Measurements from ENCODE around the gene RPL22L1. TPM values are rescaled to one million over a fixed set of nuclear protein-coding genes. Genes with fewer than 3 reads are reported as not detected.

RPL22L1 gene
- total and polyA plus RNA-seq, 2 experiments from 2014 or later = 216 to 441 TPM

DNA sequence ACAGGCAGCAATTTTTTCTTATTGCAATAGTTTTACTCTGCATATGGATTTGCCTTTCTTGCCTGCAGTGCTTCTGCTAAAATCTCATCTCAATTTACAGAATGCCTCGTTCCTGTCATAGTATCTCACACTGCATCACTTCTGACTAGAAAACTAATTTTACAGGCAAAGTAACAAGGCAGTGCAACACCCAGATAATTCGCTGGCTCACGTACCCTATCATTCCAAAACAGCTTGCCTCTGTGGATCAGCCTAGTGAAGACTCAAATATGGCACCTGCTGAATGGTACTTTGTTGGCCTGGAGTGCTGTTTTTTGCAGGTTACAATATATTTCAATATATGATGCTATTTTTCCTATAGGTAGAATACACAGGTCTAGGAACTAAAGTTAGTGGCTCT is 33.1 kb upstream of the RPL22L1 start (continued):
- TF ChIP-seq, protein P1, sequence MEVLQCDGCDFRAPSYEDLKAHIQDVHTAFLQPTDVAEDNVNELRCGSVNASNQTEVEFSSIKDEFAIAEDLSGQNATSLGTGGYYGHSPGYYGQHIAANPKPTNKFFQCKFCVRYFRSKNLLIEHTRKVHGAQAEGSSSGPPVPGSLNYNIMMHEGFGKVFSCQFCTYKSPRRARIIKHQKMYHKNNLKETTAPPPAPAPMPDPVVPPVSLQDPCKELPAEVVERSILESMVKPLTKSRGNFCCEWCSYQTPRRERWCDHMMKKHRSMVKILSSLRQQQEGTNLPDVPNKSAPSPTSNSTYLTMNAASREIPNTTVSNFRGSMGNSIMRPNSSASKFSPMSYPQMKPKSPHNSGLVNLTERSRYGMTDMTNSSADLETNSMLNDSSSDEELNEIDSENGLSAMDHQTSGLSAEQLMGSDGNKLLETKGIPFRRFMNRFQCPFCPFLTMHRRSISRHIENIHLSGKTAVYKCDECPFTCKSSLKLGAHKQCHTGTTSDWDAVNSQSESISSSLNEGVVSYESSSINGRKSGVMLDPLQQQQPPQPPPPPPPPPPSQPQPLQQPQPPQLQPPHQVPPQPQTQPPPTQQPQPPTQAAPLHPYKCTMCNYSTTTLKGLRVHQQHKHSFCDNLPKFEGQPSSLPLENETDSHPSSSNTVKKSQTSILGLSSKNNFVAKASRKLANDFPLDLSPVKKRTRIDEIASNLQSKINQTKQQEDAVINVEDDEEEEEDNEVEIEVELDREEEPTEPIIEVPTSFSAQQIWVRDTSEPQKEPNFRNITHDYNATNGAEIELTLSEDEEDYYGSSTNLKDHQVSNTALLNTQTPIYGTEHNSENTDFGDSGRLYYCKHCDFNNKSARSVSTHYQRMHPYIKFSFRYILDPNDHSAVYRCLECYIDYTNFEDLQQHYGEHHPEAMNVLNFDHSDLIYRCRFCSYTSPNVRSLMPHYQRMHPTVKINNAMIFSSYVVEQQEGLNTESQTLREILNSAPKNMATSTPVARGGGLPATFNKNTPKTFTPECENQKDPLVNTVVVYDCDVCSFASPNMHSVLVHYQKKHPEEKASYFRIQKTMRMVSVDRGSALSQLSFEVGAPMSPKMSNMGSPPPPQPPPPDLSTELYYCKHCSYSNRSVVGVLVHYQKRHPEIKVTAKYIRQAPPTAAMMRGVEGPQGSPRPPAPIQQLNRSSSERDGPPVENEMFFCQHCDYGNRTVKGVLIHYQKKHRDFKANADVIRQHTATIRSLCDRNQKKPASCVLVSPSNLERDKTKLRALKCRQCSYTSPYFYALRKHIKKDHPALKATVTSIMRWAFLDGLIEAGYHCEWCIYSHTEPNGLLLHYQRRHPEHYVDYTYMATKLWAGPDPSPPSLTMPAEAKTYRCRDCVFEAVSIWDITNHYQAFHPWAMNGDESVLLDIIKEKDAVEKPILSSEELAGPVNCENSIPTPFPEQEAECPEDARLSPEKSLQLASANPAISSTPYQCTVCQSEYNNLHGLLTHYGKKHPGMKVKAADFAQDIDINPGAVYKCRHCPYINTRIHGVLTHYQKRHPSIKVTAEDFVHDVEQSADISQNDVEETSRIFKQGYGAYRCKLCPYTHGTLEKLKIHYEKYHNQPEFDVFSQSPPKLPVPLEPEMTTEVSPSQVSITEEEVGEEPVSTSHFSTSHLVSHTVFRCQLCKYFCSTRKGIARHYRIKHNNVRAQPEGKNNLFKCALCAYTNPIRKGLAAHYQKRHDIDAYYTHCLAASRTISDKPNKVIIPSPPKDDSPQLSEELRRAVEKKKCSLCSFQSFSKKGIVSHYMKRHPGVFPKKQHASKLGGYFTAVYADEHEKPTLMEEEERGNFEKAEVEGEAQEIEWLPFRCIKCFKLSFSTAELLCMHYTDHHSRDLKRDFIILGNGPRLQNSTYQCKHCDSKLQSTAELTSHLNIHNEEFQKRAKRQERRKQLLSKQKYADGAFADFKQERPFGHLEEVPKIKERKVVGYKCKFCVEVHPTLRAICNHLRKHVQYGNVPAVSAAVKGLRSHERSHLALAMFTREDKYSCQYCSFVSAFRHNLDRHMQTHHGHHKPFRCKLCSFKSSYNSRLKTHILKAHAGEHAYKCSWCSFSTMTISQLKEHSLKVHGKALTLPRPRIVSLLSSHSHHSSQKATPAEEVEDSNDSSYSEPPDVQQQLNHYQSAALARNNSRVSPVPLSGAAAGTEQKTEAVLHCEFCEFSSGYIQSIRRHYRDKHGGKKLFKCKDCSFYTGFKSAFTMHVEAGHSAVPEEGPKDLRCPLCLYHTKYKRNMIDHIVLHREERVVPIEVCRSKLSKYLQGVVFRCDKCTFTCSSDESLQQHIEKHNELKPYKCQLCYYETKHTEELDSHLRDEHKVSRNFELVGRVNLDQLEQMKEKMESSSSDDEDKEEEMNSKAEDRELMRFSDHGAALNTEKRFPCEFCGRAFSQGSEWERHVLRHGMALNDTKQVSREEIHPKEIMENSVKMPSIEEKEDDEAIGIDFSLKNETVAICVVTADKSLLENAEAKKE (CRISPR knock-in tag; IDR thresholded peaks at IDR 0.05) = no peak
- TF ChIP-seq ZNF331 (CRISPR knock-in tag; IDR thresholded peaks at IDR 0.05; ENCODE audit: low read depth) = no peak
- no peak for TF ChIP-seq CREB1 (CRISPR knock-in tag; IDR thresholded peaks at IDR 0.05; ENCODE audit: low read depth)
- TF ChIP-seq, protein P2, sequence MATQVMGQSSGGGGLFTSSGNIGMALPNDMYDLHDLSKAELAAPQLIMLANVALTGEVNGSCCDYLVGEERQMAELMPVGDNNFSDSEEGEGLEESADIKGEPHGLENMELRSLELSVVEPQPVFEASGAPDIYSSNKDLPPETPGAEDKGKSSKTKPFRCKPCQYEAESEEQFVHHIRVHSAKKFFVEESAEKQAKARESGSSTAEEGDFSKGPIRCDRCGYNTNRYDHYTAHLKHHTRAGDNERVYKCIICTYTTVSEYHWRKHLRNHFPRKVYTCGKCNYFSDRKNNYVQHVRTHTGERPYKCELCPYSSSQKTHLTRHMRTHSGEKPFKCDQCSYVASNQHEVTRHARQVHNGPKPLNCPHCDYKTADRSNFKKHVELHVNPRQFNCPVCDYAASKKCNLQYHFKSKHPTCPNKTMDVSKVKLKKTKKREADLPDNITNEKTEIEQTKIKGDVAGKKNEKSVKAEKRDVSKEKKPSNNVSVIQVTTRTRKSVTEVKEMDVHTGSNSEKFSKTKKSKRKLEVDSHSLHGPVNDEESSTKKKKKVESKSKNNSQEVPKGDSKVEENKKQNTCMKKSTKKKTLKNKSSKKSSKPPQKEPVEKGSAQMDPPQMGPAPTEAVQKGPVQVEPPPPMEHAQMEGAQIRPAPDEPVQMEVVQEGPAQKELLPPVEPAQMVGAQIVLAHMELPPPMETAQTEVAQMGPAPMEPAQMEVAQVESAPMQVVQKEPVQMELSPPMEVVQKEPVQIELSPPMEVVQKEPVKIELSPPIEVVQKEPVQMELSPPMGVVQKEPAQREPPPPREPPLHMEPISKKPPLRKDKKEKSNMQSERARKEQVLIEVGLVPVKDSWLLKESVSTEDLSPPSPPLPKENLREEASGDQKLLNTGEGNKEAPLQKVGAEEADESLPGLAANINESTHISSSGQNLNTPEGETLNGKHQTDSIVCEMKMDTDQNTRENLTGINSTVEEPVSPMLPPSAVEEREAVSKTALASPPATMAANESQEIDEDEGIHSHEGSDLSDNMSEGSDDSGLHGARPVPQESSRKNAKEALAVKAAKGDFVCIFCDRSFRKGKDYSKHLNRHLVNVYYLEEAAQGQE (IDR thresholded peaks at IDR 0.05; ENCODE audit: unreplicated experiment) = no peak
- TF ChIP-seq JUNB (IDR thresholded peaks at IDR 0.05; ENCODE audit: unreplicated experiment) = no peak
- TF ChIP-seq STAT1 (IDR thresholded peaks at IDR 0.05; ENCODE audit: unreplicated experiment) = no peak
- TF ChIP-seq ZNF114 (CRISPR knock-in tag; IDR thresholded peaks at IDR 0.05) = no peak
- no peak for TF ChIP-seq NANOG (IDR thresholded peaks at IDR 0.05; ENCODE audit: borderline replicate concordance)
- TF ChIP-seq POLR2AphosphoS5 (IDR thresholded peaks at IDR 0.05; ENCODE audit: low read depth) = no peak

All from GM23338 (cell line).